ENCODE data around the gene KRTAP5-2.

The KRTAP5-2 gene

DNA sequence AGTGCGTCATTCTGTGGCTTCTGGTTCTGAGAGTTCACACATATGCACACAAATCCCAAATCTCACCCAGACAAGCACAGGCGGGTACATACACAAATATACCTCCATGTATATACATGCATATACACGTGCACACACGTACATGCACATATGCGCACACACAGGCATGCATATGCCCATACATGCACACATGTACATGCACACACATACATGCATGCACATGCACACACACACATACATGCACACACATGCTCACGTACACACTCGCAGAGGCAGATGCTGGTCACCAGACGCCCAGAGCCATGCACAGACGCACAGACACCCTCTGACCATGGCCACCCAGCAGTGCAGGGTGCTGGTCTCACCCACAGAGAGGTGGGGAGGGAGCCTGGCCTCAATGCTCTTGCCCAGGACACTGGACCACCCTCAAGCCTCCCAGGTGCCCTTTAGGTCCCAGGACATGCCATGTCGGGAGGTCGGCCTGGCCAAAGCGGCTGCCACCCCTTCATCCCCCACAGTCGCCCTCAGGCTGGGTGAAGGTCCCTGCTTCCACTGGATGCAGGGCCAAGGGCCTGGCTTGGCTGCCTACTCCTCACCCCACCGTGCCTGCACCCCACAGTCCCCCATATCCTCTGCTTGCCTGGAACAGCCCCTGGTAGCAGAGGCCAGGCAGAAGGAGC is 35.5 kb downstream of the KRTAP5-2 start:
- TF ChIP-seq EGR1 (IDR thresholded peaks at IDR 0.05) (no peak), TCF12 (IDR thresholded peaks at IDR 0.05; ENCODE audit: low read depth) (no peak)
- TF ChIP-seq, protein P1, sequence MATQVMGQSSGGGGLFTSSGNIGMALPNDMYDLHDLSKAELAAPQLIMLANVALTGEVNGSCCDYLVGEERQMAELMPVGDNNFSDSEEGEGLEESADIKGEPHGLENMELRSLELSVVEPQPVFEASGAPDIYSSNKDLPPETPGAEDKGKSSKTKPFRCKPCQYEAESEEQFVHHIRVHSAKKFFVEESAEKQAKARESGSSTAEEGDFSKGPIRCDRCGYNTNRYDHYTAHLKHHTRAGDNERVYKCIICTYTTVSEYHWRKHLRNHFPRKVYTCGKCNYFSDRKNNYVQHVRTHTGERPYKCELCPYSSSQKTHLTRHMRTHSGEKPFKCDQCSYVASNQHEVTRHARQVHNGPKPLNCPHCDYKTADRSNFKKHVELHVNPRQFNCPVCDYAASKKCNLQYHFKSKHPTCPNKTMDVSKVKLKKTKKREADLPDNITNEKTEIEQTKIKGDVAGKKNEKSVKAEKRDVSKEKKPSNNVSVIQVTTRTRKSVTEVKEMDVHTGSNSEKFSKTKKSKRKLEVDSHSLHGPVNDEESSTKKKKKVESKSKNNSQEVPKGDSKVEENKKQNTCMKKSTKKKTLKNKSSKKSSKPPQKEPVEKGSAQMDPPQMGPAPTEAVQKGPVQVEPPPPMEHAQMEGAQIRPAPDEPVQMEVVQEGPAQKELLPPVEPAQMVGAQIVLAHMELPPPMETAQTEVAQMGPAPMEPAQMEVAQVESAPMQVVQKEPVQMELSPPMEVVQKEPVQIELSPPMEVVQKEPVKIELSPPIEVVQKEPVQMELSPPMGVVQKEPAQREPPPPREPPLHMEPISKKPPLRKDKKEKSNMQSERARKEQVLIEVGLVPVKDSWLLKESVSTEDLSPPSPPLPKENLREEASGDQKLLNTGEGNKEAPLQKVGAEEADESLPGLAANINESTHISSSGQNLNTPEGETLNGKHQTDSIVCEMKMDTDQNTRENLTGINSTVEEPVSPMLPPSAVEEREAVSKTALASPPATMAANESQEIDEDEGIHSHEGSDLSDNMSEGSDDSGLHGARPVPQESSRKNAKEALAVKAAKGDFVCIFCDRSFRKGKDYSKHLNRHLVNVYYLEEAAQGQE (IDR thresholded peaks at IDR 0.05; ENCODE audit: low read depth) = no peak

DNA sequence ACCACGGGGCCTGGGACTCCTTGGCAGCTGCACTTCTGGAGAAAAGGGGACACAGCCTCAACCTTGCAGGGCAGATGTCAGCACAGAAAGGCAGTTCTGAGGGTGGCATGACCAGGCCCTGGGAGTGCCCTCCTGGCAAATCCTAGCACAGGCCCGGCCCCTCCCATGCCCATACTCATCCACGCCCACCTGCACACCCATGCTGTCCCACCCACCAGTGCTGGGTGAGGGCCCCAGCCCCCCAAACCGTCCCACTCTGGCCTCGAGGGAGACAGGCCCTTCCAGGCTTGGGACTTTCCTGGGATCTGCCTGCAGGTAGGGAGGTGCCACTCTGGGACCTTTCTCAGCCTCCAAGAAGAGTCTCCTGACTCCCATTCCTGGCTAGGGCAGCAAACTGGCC is 36.1 kb downstream of the KRTAP5-2 start:
- TF ChIP-seq EGR1 (IDR thresholded peaks at IDR 0.05) (no peak), YY1 (IDR thresholded peaks at IDR 0.05; ENCODE audit: low read depth) (no peak), CREB1 (IDR thresholded peaks at IDR 0.05; ENCODE audit: low read depth) (no peak), ZBTB7A (IDR thresholded peaks at IDR 0.05; ENCODE audit: low read depth) (no peak), TEAD4 (IDR thresholded peaks at IDR 0.05) (no peak), TAF1 (IDR thresholded peaks at IDR 0.05; ENCODE audit: low read depth) (no peak), EP300 (IDR thresholded peaks at IDR 0.05; ENCODE audit: borderline replicate concordance) (no peak), FOXM1 (IDR thresholded peaks at IDR 0.05; ENCODE audit: borderline replicate concordance, low read depth) (no peak), NFIC (IDR thresholded peaks at IDR 0.05) (no peak), TCF12 (IDR thresholded peaks at IDR 0.05; ENCODE audit: low read depth) (no peak), CEBPB (IDR thresholded peaks at IDR 0.05) (no peak), RAD21 (IDR thresholded peaks at IDR 0.05; ENCODE audit: low read depth) (no peak)
- TF ChIP-seq, protein P2, sequence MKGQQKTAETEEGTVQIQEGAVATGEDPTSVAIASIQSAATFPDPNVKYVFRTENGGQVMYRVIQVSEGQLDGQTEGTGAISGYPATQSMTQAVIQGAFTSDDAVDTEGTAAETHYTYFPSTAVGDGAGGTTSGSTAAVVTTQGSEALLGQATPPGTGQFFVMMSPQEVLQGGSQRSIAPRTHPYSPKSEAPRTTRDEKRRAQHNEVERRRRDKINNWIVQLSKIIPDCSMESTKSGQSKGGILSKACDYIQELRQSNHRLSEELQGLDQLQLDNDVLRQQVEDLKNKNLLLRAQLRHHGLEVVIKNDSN (IDR thresholded peaks at IDR 0.05) = no peak
- TF ChIP-seq, protein P1 (IDR thresholded peaks at IDR 0.05; ENCODE audit: low read depth) = no peak
- TF ChIP-seq, protein P3, sequence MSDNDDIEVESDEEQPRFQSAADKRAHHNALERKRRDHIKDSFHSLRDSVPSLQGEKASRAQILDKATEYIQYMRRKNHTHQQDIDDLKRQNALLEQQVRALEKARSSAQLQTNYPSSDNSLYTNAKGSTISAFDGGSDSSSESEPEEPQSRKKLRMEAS (IDR thresholded peaks at IDR 0.05) = no peak

GRCh38 chr11:1561266-1561665 is 36.8 kb downstream of the KRTAP5-2 start:
- TF ChIP-seq CEBPB (IDR thresholded peaks at IDR 0.05) = no peak
- TF ChIP-seq TEAD4 (IDR thresholded peaks at IDR 0.05) = no peak
- no peak for TF ChIP-seq ZBTB7A (IDR thresholded peaks at IDR 0.05; ENCODE audit: low read depth)
- TF ChIP-seq, protein P2 (IDR thresholded peaks at IDR 0.05) = no peak
- TF ChIP-seq EGR1 (IDR thresholded peaks at IDR 0.05) = no peak
- no peak for TF ChIP-seq CREB1 (IDR thresholded peaks at IDR 0.05; ENCODE audit: low read depth)
- TF ChIP-seq NFIC (IDR thresholded peaks at IDR 0.05) = no peak
- no peak for TF ChIP-seq TAF1 (IDR thresholded peaks at IDR 0.05; ENCODE audit: low read depth)
- no peak for TF ChIP-seq EP300 (IDR thresholded peaks at IDR 0.05; ENCODE audit: borderline replicate concordance)
- TF ChIP-seq RAD21 (IDR thresholded peaks at IDR 0.05; ENCODE audit: low read depth) = no peak
- no peak for TF ChIP-seq TCF12 (IDR thresholded peaks at IDR 0.05; ENCODE audit: low read depth)
- TF ChIP-seq YY1 (IDR thresholded peaks at IDR 0.05; ENCODE audit: low read depth) = no peak
- no peak for TF ChIP-seq FOXM1 (IDR thresholded peaks at IDR 0.05; ENCODE audit: borderline replicate concordance, low read depth)
- TF ChIP-seq, protein P1 (IDR thresholded peaks at IDR 0.05; ENCODE audit: low read depth) = no peak
- TF ChIP-seq, protein P3 (IDR thresholded peaks at IDR 0.05) = no peak

DNA sequence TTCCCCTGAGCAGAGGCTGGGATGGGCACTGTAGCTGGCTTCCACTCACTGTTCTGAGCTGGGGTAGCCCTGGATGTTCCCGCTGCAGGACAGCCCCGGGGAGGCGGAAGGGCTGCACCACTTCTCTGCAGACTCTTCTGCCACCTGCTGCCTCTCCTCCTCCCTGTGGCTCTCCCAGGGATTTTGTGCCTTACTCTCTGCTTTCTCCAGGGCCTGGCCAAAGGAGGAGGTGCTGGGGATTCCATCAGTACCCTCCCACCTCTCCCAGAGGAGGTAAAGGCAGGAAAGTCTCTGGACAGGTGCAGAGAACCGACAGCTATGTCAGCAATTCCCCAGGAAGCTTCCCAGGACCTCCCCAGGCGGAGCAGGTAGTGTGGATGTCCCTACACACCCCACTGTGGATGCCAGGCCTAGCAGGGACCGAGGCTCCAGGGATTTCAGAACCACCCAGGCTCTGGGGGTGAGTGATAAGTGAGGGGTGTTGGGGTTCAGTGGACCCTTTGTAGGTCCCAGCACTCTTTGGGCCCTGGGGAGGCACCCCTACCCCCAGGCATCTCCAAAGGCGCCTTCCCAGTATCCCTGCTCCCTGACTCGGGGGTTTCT is 37.3 kb downstream of the KRTAP5-2 start:
- TF ChIP-seq CEBPB (IDR thresholded peaks at IDR 0.05) = no peak
- TF ChIP-seq, protein P1 (IDR thresholded peaks at IDR 0.05; ENCODE audit: low read depth) = no peak
- TF ChIP-seq, protein P3 (IDR thresholded peaks at IDR 0.05) = no peak
- no peak for TF ChIP-seq TEAD4 (IDR thresholded peaks at IDR 0.05)
- TF ChIP-seq EGR1 (IDR thresholded peaks at IDR 0.05) = no peak
- TF ChIP-seq RAD21 (IDR thresholded peaks at IDR 0.05; ENCODE audit: low read depth) = no peak
- TF ChIP-seq, protein P2 (IDR thresholded peaks at IDR 0.05) = no peak
- TF ChIP-seq CREB1 (IDR thresholded peaks at IDR 0.05; ENCODE audit: low read depth) = no peak
- TF ChIP-seq ZBTB7A (IDR thresholded peaks at IDR 0.05; ENCODE audit: low read depth) = no peak
- TF ChIP-seq FOXM1 (IDR thresholded peaks at IDR 0.05; ENCODE audit: borderline replicate concordance, low read depth) = no peak
- TF ChIP-seq YY1 (IDR thresholded peaks at IDR 0.05; ENCODE audit: low read depth) = no peak
- no peak for TF ChIP-seq TCF12 (IDR thresholded peaks at IDR 0.05; ENCODE audit: low read depth)
- no peak for TF ChIP-seq EP300 (IDR thresholded peaks at IDR 0.05; ENCODE audit: borderline replicate concordance)
- TF ChIP-seq NFIC (IDR thresholded peaks at IDR 0.05) = no peak
- TF ChIP-seq TAF1 (IDR thresholded peaks at IDR 0.05; ENCODE audit: low read depth) = no peak
